ENCODE data around the gene YAP1.

The YAP1 gene

GRCh38 chr11:102138670-102139069 is 28.4 kb downstream of the YAP1 start:
- Histone ChIP-seq H3K79me2 (ENCODE audit: low read length) (no peaks in the 10 kb centered on the region), H3K4me1 (ENCODE audit: low read length) (no peaks in the 10 kb centered on the region), H3K4me2 (ENCODE audit: low read depth, low read length) (no peak overlapping the region), H3K9me3 (replicated peaks; ENCODE audit: insufficient read depth, low read length) (no peaks in the 10 kb centered on the region), H3K4me3 (ENCODE audit: low read length) (no peak overlapping the region), H3K27ac (ENCODE audit: low read length) (no peak overlapping the region), H4K20me1 (ENCODE audit: insufficient read depth, low read length) (no peaks in the 10 kb centered on the region), H3F3A (ENCODE audit: insufficient read depth, low read length) (no peaks in the 10 kb centered on the region), H3K36me3 (replicated peaks; ENCODE audit: insufficient read depth, low read length) (no peaks in the 10 kb centered on the region), H3K9me2 (replicated peaks; ENCODE audit: insufficient read depth, low read length) (no peaks in the 10 kb centered on the region), H3K27me3 (replicated peaks; ENCODE audit: insufficient read depth, low read length) (no peaks in the 10 kb centered on the region), H3K9ac (ENCODE audit: low read length) (no peak overlapping the region), H2AFZ (ENCODE audit: low read length) (no peak overlapping the region)
- TF ChIP-seq EZH2phosphoT487 (IDR thresholded peaks at IDR 0.05; ENCODE audit: low read length) = no peak
- no peak for TF ChIP-seq CTCF (IDR thresholded peaks at IDR 0.05; ENCODE audit: low read length)
- TF ChIP-seq EZH2 (optimal IDR thresholded peaks at IDR 0.05; ENCODE audit: low read depth, low read length) = no peak
- DNase-seq = no peak

- TF ChIP-seq EZH2phosphoT487 (IDR thresholded peaks at IDR 0.05; ENCODE audit: low read length) (no peak), EZH2 (optimal IDR thresholded peaks at IDR 0.05; ENCODE audit: low read depth, low read length) (no peak), CTCF (IDR thresholded peaks at IDR 0.05; ENCODE audit: low read length) (no peak)
- Histone ChIP-seq H3K4me1 (ENCODE audit: low read length) (no peaks in the 10 kb centered on the region), H3F3A (ENCODE audit: insufficient read depth, low read length) (no peaks in the 10 kb centered on the region), H3K9me2 (replicated peaks; ENCODE audit: insufficient read depth, low read length) (no peaks in the 10 kb centered on the region), H3K27ac (ENCODE audit: low read length) (no peak overlapping the region), H3K9ac (ENCODE audit: low read length) (no peak overlapping the region), H3K4me3 (ENCODE audit: low read length) (no peak overlapping the region), H3K9me3 (replicated peaks; ENCODE audit: insufficient read depth, low read length) (no peaks in the 10 kb centered on the region), H3K4me2 (ENCODE audit: low read depth, low read length) (no peak overlapping the region), H3K79me2 (ENCODE audit: low read length) (no peaks in the 10 kb centered on the region), H3K27me3 (replicated peaks; ENCODE audit: insufficient read depth, low read length) (no peaks in the 10 kb centered on the region), H4K20me1 (ENCODE audit: insufficient read depth, low read length) (no peaks in the 10 kb centered on the region), H3K36me3 (replicated peaks; ENCODE audit: insufficient read depth, low read length) (no peaks in the 10 kb centered on the region), H2AFZ (ENCODE audit: low read length) (no peak overlapping the region)
- DNase-seq = no peak
These were observed 28.8 kb downstream of the YAP1 start for GRCh38 chr11:102139081-102139498.

- Histone ChIP-seq H3K9ac (ENCODE audit: low read length) (no peak overlapping the region), H3K4me2 (ENCODE audit: low read depth, low read length) (no peak overlapping the region), H3K4me3 (ENCODE audit: low read length) (no peak overlapping the region), H3K27me3 (replicated peaks; ENCODE audit: insufficient read depth, low read length) (no peaks in the 10 kb centered on the region), H3K9me2 (replicated peaks; ENCODE audit: insufficient read depth, low read length) (no peaks in the 10 kb centered on the region), H3K4me1 (ENCODE audit: low read length) (no peaks in the 10 kb centered on the region), H3K36me3 (replicated peaks; ENCODE audit: insufficient read depth, low read length) (no peaks in the 10 kb centered on the region), H2AFZ (ENCODE audit: low read length) (no peak overlapping the region), H3K9me3 (replicated peaks; ENCODE audit: insufficient read depth, low read length) (no peaks in the 10 kb centered on the region), H3K27ac (ENCODE audit: low read length) (no peak overlapping the region), H3K79me2 (ENCODE audit: low read length) (no peaks in the 10 kb centered on the region), H3F3A (ENCODE audit: insufficient read depth, low read length) (no peaks in the 10 kb centered on the region), H4K20me1 (ENCODE audit: insufficient read depth, low read length) (no peaks in the 10 kb centered on the region)
- TF ChIP-seq CTCF (IDR thresholded peaks at IDR 0.05; ENCODE audit: low read length) = no peak
- no peak for TF ChIP-seq EZH2 (optimal IDR thresholded peaks at IDR 0.05; ENCODE audit: low read depth, low read length)
- no peak for TF ChIP-seq EZH2phosphoT487 (IDR thresholded peaks at IDR 0.05; ENCODE audit: low read length)
- no peak for DNase-seq
These were observed 32.1 kb downstream of the YAP1 start for GRCh38 chr11:102142333-102142732.

All from MM.1S (cell line).